DOHH2 (cell line): Measurements from ENCODE around the gene PCNX2.
"Not testable (repeated sequence)": the region's sequence is repeated elsewhere in the genome, so short reads cannot be mapped to it uniquely, and the experiment has no call there.

Experiments
- H3F3A ChIP-seq: fragments of 200-600 bp; sonication (generic), shearing (Covaris generic); 2 replicates; pipeline ENCODE4 v1.6.0; 2016; ENCODE audit warnings: antibody characterized with exemption, mild to moderate bottlenecking; ENCODE audit not compliant: control insufficient read depth, insufficient read depth
- H3K27ac ChIP-seq: fragments of 200-600 bp; sonication (generic); 2 replicates; pipeline ENCODE4 v1.5.1; 2014; ENCODE audit warnings: low read depth, mild to moderate bottlenecking, low read length, moderate library complexity
- H3K27me3 ChIP-seq: fragments of 200-600 bp; sonication (generic); 2 replicates; pipeline ENCODE4 v1.6.1; 2014; ENCODE audit warnings: mild to moderate bottlenecking, low read length, mixed read lengths; ENCODE audit not compliant: control insufficient read depth
- H3K36me3 ChIP-seq: fragments of 200-600 bp; sonication (generic); 2 replicates; pipeline ENCODE4 v1.6.1; 2014; ENCODE audit warnings: mild to moderate bottlenecking, low read length, moderate library complexity, mixed read lengths; ENCODE audit not compliant: control insufficient read depth
- H3K4me1 ChIP-seq: fragments of 200-600 bp; sonication (generic); 2 replicates; pipeline ENCODE4 v1.6.1; 2014; ENCODE audit warnings: mild to moderate bottlenecking, low read length, mixed read lengths; ENCODE audit not compliant: control insufficient read depth
- H3K4me2 ChIP-seq: fragments of 200-600 bp; sonication (generic); 2 replicates; pipeline ENCODE4 v1.6.0; 2014; ENCODE audit warnings: mild to moderate bottlenecking, low read length, moderate library complexity
- H3K4me3 ChIP-seq: fragments of 200-600 bp; sonication (generic); 2 replicates; pipeline ENCODE4 v1.5.1; 2014; ENCODE audit warnings: mild to moderate bottlenecking, low read length, mixed read lengths
- H3K79me2 ChIP-seq: fragments of 200-600 bp; sonication (generic); 2 replicates; pipeline ENCODE4 v1.6.1; 2014; ENCODE audit warnings: mild to moderate bottlenecking, low read length, mixed read lengths; ENCODE audit not compliant: control insufficient read depth
- H3K9me2 ChIP-seq: fragments of 200-600 bp; sonication (generic); replicated peaks from 2 replicates; pipeline ENCODE4 v1.6.1; 2014; ENCODE audit warnings: mild to moderate bottlenecking, low read length, mixed read lengths; ENCODE audit not compliant: control insufficient read depth
- H3K9me3 ChIP-seq: fragments of 200-600 bp; sonication (generic); 2 replicates; pipeline ENCODE4 v1.6.1; 2014; ENCODE audit warnings: antibody characterized with exemption, low read length, mixed read lengths; ENCODE audit not compliant: control insufficient read depth, insufficient read depth
- H4K20me1 ChIP-seq: fragments of 200-600 bp; sonication (generic); 2 replicates; pipeline ENCODE4 v1.6.0; 2014; ENCODE audit warnings: low read depth, mild to moderate bottlenecking, antibody characterized with exemption, low read length, moderate library complexity; ENCODE audit not compliant: control insufficient read depth, insufficient read depth
- EZH2phosphoT487 ChIP-seq: fragments of 200-600 bp; sonication (generic); IDR thresholded peaks from 2 replicates; pipeline ENCODE4 v1.6.1; 2017; ENCODE audit warnings: borderline replicate concordance, mild to moderate bottlenecking, antibody characterized with exemption, low read length, moderate library complexity, mixed read lengths
- TF ChIP-seq, protein P1 (sequence below): fragments of 200-600 bp; sonication (generic); IDR thresholded peaks from one replicate; pipeline ENCODE4 v1.5.1; 2014; ENCODE audit warnings: antibody characterized with exemption, mild to moderate bottlenecking, low read depth, low read length; ENCODE audit not compliant: poor library complexity, severe bottlenecking

PCNX2 gene

GRCh38 chr1:233109096-233109495 is 186.4 kb downstream of the PCNX2 start:
- Histone ChIP-seq H3K9me2 (no peaks in the 10 kb centered on the region), H3K4me1 (no peaks in the 10 kb centered on the region), H3K9me3 (no peaks in the 10 kb centered on the region), H3K27me3 (no peaks in the 10 kb centered on the region), H3K27ac (no peak overlapping the region), H3K4me2 (no peak overlapping the region), H3K79me2 (no peaks in the 10 kb centered on the region), H4K20me1 (no peaks in the 10 kb centered on the region), H3K4me3 (no peak overlapping the region), H3F3A (no peaks in the 10 kb centered on the region), H3K36me3 (no peaks in the 10 kb centered on the region)
- TF ChIP-seq, protein P1, sequence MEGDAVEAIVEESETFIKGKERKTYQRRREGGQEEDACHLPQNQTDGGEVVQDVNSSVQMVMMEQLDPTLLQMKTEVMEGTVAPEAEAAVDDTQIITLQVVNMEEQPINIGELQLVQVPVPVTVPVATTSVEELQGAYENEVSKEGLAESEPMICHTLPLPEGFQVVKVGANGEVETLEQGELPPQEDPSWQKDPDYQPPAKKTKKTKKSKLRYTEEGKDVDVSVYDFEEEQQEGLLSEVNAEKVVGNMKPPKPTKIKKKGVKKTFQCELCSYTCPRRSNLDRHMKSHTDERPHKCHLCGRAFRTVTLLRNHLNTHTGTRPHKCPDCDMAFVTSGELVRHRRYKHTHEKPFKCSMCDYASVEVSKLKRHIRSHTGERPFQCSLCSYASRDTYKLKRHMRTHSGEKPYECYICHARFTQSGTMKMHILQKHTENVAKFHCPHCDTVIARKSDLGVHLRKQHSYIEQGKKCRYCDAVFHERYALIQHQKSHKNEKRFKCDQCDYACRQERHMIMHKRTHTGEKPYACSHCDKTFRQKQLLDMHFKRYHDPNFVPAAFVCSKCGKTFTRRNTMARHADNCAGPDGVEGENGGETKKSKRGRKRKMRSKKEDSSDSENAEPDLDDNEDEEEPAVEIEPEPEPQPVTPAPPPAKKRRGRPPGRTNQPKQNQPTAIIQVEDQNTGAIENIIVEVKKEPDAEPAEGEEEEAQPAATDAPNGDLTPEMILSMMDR = no peak
- TF ChIP-seq EZH2phosphoT487 = no peak

DNA sequence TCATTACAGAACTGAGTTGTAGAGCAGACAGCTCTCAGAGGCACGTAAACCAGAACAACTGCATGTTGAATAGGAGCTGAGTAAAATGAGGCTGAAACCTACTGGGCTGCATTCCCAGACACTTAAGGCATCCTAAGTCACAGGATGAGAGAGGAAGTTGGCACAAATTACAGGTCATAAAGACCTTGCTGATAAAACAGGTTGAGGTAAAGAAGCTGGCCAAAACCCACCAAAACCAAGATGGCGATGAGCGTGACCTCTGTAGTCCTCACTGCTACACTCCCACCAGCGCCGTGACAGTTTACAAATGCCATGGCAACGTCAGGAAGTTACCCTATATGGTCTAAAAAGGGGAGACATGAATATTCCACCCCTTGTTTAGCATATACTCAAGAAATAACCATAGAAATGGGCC is 187.8 kb downstream of the PCNX2 start:
- not testable (repeated sequence) for H3K4me3 ChIP-seq, H3K9me3 ChIP-seq, H3K9me2 ChIP-seq, H3K79me2 ChIP-seq, H3F3A ChIP-seq, H3K27me3 ChIP-seq, H3K4me2 ChIP-seq, H4K20me1 ChIP-seq, H3K36me3 ChIP-seq, H3K27ac ChIP-seq, H3K4me1 ChIP-seq

- Histone ChIP-seq H3F3A (no peaks in the 10 kb centered on the region), H4K20me1 (no peaks in the 10 kb centered on the region), H3K27me3 (no peaks in the 10 kb centered on the region), H3K79me2 (no peaks in the 10 kb centered on the region), H3K4me1 (no peaks in the 10 kb centered on the region), H3K9me3 (no peaks in the 10 kb centered on the region), H3K9me2 (no peaks in the 10 kb centered on the region), H3K36me3 (no peaks in the 10 kb centered on the region), H3K4me2 (no peak overlapping the region), H3K27ac (no peak overlapping the region), H3K4me3 (no peak overlapping the region)
- no peak for TF ChIP-seq EZH2phosphoT487
- TF ChIP-seq, protein P1 = no peak
These were observed 188.3 kb downstream of the PCNX2 start for GRCh38 chr1:233107130-233107660.

DNA sequence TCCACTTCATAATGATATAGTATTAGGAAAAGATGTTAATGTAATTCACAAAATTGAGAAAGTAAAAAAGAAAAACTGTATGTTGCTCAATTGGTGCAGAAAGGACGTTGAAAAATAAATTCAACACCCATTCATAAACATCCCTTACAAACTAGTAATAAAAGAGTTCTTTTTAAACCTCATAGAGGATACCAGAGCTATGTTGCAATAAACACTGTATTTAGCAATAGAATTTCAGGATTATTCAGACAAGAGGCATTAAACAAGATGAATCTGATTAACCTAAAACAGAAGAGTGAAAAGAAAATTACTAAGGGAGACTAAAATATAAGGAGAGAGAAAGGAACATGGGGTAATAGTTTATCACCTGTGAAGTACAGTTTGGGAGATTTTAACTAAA is 190.3 kb downstream of the PCNX2 start:
- Histone ChIP-seq H3K4me1 (no peaks in the 10 kb centered on the region), H3K79me2 (no peaks in the 10 kb centered on the region), H3K4me3 (no peak overlapping the region), H4K20me1 (no peaks in the 10 kb centered on the region), H3K9me3 (no peaks in the 10 kb centered on the region), H3F3A (no peaks in the 10 kb centered on the region), H3K27me3 (no peaks in the 10 kb centered on the region), H3K9me2 (no peaks in the 10 kb centered on the region), H3K4me2 (no peak overlapping the region), H3K36me3 (no peaks in the 10 kb centered on the region), H3K27ac (no peak overlapping the region)
- TF ChIP-seq, protein P1 = no peak
- no peak for TF ChIP-seq EZH2phosphoT487
